Lower leg skin (tissue), 4 donors: ENCODE measurements around the gene GDF9. TPM values are rescaled to one million over a fixed set of nuclear protein-coding genes. Genes with fewer than 3 reads are reported as not detected.
"Not testable (repeated sequence)": the region's sequence is repeated elsewhere in the genome, so short reads cannot be mapped to it uniquely, and the experiment has no call there.

Experiments used
- DNase-seq, 2 donors: peaks; one replicate each; pipeline ENCODE4 v3.0.0-alpha.2; 2019; ENCODE audit warnings: low spot score in 2 of 2
- H3K4me3 ChIP-seq: fragments of 200-600 bp; sonication (generic); 2 replicates; pipeline ENCODE4 v1.5.1; 2017; ENCODE audit warnings: mild to moderate bottlenecking, low read depth; ENCODE audit not compliant: poor library complexity, severe bottlenecking
- POLR2A ChIP-seq, 2 donors: fragments of 450-650 bp; IDR thresholded peaks; one replicate each; pipeline ENCODE4 v1.6.1; 2016 to 2017; ENCODE audit warnings: antibody characterized with exemption in 2 of 2, mild to moderate bottlenecking in 1 of 2, moderate library complexity in 1 of 2
- WGBS, 2 donors: methylation state at CpG; one replicate each; pipeline ENCODE4 v1.1.5; 2018; 5-methylcytosine and 5-hydroxymethylcytosine counted together
- intact Hi-C: fragments of 100-400 bp; cut with DNase I; formaldehyde crosslinking; loops from one replicate; pipeline ENCODE4 v1.15.0; 2023; ENCODE audit warnings: low total_unique reads
- total RNA-seq, 4 donors: library from RNA; depleted of rRNA; stranded (reverse); fragments of >200 nt; gene quantifications; one replicate each; pipeline ENCODE4 v1.1.0, GENCODE V29; 2016
- TF ChIP-seq, protein P1 (sequence below), 3 donors: fragments of 450-650 bp; IDR thresholded peaks; one replicate each; pipeline ENCODE4 v1.5.1; 2016; ENCODE audit warnings: antibody characterized with exemption in 3 of 3, mild to moderate bottlenecking in 3 of 3, moderate library complexity in 2 of 3

GDF9 gene
- total RNA-seq, 4 donors from 2014 or later, result 0.17 to 0.44 (median 0.36) TPM

- no peak for TF ChIP-seq POLR2A (IDR thresholded peaks at IDR 0.05)
- TF ChIP-seq, protein P1, sequence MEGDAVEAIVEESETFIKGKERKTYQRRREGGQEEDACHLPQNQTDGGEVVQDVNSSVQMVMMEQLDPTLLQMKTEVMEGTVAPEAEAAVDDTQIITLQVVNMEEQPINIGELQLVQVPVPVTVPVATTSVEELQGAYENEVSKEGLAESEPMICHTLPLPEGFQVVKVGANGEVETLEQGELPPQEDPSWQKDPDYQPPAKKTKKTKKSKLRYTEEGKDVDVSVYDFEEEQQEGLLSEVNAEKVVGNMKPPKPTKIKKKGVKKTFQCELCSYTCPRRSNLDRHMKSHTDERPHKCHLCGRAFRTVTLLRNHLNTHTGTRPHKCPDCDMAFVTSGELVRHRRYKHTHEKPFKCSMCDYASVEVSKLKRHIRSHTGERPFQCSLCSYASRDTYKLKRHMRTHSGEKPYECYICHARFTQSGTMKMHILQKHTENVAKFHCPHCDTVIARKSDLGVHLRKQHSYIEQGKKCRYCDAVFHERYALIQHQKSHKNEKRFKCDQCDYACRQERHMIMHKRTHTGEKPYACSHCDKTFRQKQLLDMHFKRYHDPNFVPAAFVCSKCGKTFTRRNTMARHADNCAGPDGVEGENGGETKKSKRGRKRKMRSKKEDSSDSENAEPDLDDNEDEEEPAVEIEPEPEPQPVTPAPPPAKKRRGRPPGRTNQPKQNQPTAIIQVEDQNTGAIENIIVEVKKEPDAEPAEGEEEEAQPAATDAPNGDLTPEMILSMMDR (IDR thresholded peaks at IDR 0.05), result no peak
- DNase-seq, result no peak
- intact Hi-C loops, result no loop called here
- 63 to 77% methylated on average over 5 of the region's 5 CpGs for WGBS, 2 donors
- H3K4me3 ChIP-seq, result no peak overlapping the region
Measured at GRCh38 chr5:132860742-132861141, 5.5 kb downstream of the GDF9 start.

- 86 to 87% methylated on average over 2 of the region's 2 CpGs for WGBS, 2 donors
- DNase-seq, result no peak
- intact Hi-C loops, result no loop called here
- no peak overlapping the region for H3K4me3 ChIP-seq
- no peak for TF ChIP-seq POLR2A (IDR thresholded peaks at IDR 0.05)
- TF ChIP-seq, protein P1 (IDR thresholded peaks at IDR 0.05), result no peak
Measured at GRCh38 chr5:132859889-132860437, 6.3 kb downstream of the GDF9 start.

GRCh38 chr5:132856011-132856410 lies 10.3 kb downstream of the GDF9 start:
- no peak overlapping the region for H3K4me3 ChIP-seq
- TF ChIP-seq, protein P1 (IDR thresholded peaks at IDR 0.05), result no peak
- TF ChIP-seq POLR2A (IDR thresholded peaks at IDR 0.05), result no peak
- intact Hi-C loops, result no loop called here
- no peak for DNase-seq
- 93 to 95% methylated on average over 3 of the region's 3 CpGs for WGBS, 2 donors

- DNase-seq, intact Hi-C loops, H3K4me3 ChIP-seq: not testable (repeated sequence)
- WGBS, 2 donors, result 93 to 96% methylated on average over 5 of the region's 5 CpGs
Measured at GRCh38 chr5:132854992-132855391, 11.3 kb downstream of the GDF9 start.

GRCh38 chr5:132854301-132854700 lies 12.0 kb downstream of the GDF9 start:
- TF ChIP-seq, protein P1 (IDR thresholded peaks at IDR 0.05), result no peak
- no peak for TF ChIP-seq POLR2A (IDR thresholded peaks at IDR 0.05)
- 30 to 45% methylated on average over 3 of the region's 3 CpGs for WGBS, 2 donors
- intact Hi-C loops, result no loop called here
- no peak overlapping the region for H3K4me3 ChIP-seq
- no peak for DNase-seq

DNA sequence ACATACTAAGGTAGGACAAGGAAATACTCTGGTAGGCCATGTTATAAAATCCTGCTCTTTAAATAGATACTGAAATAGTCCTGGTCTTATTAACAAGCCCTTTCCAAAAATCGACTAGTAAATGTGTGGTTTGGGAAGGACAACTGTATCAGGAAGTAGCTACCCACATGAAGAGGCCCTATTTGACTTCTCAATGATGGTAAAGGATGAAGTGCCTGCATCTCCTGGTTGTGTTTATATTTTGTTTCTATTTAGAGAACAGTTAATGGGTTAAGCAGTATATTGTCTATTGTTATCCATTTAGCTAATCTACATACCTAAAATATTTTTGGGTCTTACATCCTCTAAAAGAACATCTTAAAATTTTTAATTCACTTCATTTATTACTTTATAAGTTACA lies 12.5 kb downstream of the GDF9 start:
- no peak for DNase-seq
- no peak overlapping the region for H3K4me3 ChIP-seq
- TF ChIP-seq POLR2A (IDR thresholded peaks at IDR 0.05), result no peak
- TF ChIP-seq, protein P1 (IDR thresholded peaks at IDR 0.05), result no peak
- WGBS, 2 donors, result 50 to 61% methylated on average over 1 of the region's 1 CpG
- intact Hi-C loops, result no loop called here
